ENCODE data around the gene HDGFL1. TPM values are rescaled to one million over a fixed set of nuclear protein-coding genes. Genes with fewer than 3 reads are reported as not detected.

Gene HDGFL1
- total RNA-seq, 2 experiments from 2014 or later: not detected

GRCh38 chr6:22575190-22575589 lies 5.8 kb downstream of the HDGFL1 start:
- Mint-ChIP-seq H3K27ac (no peak overlapping the region), H3K27me3 (no peaks in the 10 kb centered on the region), H3K4me1 (no peaks in the 10 kb centered on the region), H3K36me3 (no peaks in the 10 kb centered on the region), H3K9me3 (no peaks in the 10 kb centered on the region), H3K4me3 (no peak overlapping the region)
- DNase-seq: no peak

GRCh38 chr6:22579439-22579838 lies 10.1 kb downstream of the HDGFL1 start:
- no peak for DNase-seq
- H3K4me3 Mint-ChIP-seq: no peak overlapping the region
- no peak overlapping the region for H3K27ac Mint-ChIP-seq
- H3K36me3 Mint-ChIP-seq: no peaks in the 10 kb centered on the region
- no peaks in the 10 kb centered on the region for H3K27me3 Mint-ChIP-seq
- no peaks in the 10 kb centered on the region for H3K4me1 Mint-ChIP-seq
- H3K9me3 Mint-ChIP-seq: no peaks in the 10 kb centered on the region

- no peak overlapping the region for H3K27ac Mint-ChIP-seq
- no peak for DNase-seq
- no peaks in the 10 kb centered on the region for H3K27me3 Mint-ChIP-seq
- H3K4me1 Mint-ChIP-seq: no peaks in the 10 kb centered on the region
- no peaks in the 10 kb centered on the region for H3K36me3 Mint-ChIP-seq
- H3K4me3 Mint-ChIP-seq: no peak overlapping the region
- no peaks in the 10 kb centered on the region for H3K9me3 Mint-ChIP-seq
Measured at GRCh38 chr6:22580337-22580736, 11.0 kb downstream of the HDGFL1 start.

DNA sequence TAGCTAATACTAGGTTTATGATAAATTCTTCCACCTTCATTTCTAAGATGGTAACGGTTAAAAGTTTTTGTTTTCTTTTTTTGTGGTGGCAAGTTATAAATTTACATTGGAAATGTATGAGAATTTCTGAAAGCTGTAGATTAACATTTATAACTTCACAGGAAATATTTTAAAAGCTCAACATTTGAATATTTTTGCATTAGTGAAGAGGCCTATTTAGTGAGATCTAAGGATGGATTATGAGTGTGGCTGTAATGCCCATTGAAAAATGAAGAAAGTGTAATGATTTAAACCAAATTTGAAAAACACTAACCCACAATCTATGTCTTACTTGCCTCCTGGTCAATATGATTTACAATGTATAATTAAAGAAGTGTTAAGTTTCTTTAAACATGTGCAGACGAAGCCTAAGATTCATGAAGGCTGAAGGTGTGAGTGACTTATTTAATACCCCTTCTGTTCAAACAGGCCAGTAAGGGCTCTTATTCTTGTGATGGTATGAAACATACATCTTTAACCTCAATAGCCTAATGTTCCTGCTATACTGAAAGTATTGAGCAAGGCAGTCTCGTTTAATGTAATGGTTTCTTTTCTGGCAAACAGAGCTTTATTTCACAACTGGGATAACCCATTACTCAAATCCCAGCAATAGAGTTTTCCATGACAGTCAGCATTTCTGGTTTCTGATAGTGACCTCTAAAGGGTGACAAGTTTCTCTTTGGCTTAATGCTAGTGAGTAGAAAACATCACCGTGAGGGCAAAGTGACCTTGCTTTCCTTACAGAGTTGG lies 13.2 kb downstream of the HDGFL1 start:
- no peaks in the 10 kb centered on the region for H3K36me3 Mint-ChIP-seq
- H3K27ac Mint-ChIP-seq: no peak overlapping the region
- no peak overlapping the region for H3K4me3 Mint-ChIP-seq
- no peaks in the 10 kb centered on the region for H3K27me3 Mint-ChIP-seq
- no peak for DNase-seq
- H3K9me3 Mint-ChIP-seq: no peaks in the 10 kb centered on the region
- H3K4me1 Mint-ChIP-seq: no peaks in the 10 kb centered on the region

- Mint-ChIP-seq H3K9me3 (no peaks in the 10 kb centered on the region), H3K27me3 (no peaks in the 10 kb centered on the region), H3K4me3 (no peak overlapping the region), H3K36me3 (no peaks in the 10 kb centered on the region), H3K4me1 (no peaks in the 10 kb centered on the region), H3K27ac (no peak overlapping the region)
- DNase-seq: no peak
Measured at GRCh38 chr6:22583230-22583629, 13.9 kb downstream of the HDGFL1 start.

DNA sequence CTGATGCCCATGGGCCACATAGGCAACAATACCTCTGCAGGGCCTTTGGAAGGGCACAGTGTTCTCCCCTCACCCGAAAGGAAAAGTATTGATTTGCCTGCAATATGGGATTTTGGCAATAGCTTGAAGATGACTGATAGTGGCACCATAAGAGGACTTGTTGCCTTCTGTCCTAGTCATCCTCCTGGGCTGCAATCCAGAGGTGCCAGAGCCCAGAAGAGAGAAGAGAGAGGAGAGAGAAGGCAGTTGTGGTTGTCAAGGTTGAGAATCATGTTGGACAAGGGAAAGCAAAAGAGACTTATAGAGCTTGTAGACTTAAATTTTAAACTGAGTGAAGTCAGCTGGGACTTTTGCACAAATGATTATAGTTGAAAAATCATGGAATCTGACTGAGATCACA lies 14.6 kb downstream of the HDGFL1 start:
- DNase-seq: no peak
- no peaks in the 10 kb centered on the region for H3K4me1 Mint-ChIP-seq

DNA sequence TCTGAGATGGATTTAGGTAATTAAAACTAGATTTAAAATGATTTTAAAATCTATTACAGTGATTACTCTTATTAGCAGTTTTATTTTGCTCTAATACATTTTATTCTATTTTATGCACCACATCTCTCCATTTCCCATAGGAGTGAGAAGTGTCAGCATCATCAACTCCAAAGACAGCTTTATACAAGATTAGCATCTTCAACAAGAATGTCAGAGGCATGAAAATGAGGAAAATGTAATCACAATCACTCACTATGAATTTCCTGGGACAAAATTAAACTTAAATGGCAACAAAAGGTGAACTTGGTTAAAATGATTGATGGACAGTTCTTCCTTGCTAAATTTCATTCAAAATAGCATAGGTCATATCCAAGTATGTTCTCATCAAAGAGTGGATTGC lies 19.8 kb downstream of the HDGFL1 start:
- Mint-ChIP-seq H3K4me3 (no peak overlapping the region), H3K27ac (no peak overlapping the region), H3K36me3 (no peaks in the 10 kb centered on the region), H3K4me1 (no peaks in the 10 kb centered on the region), H3K27me3 (no peaks in the 10 kb centered on the region), H3K9me3 (no peaks in the 10 kb centered on the region)
- no peak for DNase-seq

More for the DNA sequence above, 14.6 kb downstream of the HDGFL1 start:
- no peaks in the 10 kb centered on the region for H3K27me3 Mint-ChIP-seq
- no peaks in the 10 kb centered on the region for H3K9me3 Mint-ChIP-seq
- no peak overlapping the region for H3K27ac Mint-ChIP-seq
- H3K4me3 Mint-ChIP-seq: no peak overlapping the region
- no peaks in the 10 kb centered on the region for H3K36me3 Mint-ChIP-seq

DNA sequence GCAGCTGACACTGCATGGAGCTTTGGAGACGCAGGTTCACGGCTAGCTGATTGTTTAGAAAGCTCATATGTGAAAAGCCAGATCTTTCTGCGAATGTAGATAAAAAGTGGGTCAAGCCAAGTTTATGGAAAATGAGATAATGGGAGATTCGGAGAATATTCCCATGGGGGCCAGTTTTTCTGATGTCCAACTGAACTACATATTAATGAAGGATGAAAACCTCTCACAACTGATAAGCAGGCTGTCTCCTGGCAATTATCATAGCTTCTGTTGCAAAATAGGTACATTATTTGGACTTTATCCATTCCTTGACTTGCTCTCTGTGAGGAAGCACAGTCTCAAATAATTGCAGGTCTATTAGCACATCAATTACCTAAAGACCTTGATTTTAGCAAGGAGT lies 21.1 kb downstream of the HDGFL1 start:
- Mint-ChIP-seq H3K9me3 (no peaks in the 10 kb centered on the region), H3K4me3 (no peak overlapping the region), H3K27ac (no peak overlapping the region), H3K27me3 (no peaks in the 10 kb centered on the region), H3K4me1 (no peaks in the 10 kb centered on the region), H3K36me3 (no peaks in the 10 kb centered on the region)
- DNase-seq: no peak

DNA sequence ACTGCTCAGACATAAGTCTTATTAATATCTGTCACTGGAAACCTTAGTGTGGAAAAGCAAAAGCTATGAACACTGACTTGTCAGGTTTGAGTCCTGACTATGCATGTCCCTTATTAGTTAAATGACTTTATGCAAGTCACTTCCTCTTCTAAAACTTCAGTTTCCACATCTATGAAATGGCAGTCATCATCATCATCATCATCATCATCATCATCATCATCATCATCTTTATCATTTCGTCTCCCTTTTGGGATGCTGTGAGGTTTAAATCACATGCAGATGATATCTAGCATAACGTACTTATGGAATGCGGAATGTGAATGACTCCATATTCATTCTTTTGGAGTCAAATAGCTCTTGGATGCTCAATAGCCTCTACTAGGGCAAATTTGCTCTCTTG lies 24.5 kb downstream of the HDGFL1 start:
- H3K4me1 Mint-ChIP-seq: no peaks in the 10 kb centered on the region
- H3K27me3 Mint-ChIP-seq: no peaks in the 10 kb centered on the region
- no peak overlapping the region for H3K27ac Mint-ChIP-seq
- no peak for DNase-seq
- H3K9me3 Mint-ChIP-seq: no peaks in the 10 kb centered on the region
- H3K4me3 Mint-ChIP-seq: no peak overlapping the region
- no peaks in the 10 kb centered on the region for H3K36me3 Mint-ChIP-seq

- no peaks in the 10 kb centered on the region for H3K36me3 Mint-ChIP-seq
- H3K27me3 Mint-ChIP-seq: no peaks in the 10 kb centered on the region
- H3K27ac Mint-ChIP-seq: no peak overlapping the region
- no peak overlapping the region for H3K4me3 Mint-ChIP-seq
- no peaks in the 10 kb centered on the region for H3K9me3 Mint-ChIP-seq
- DNase-seq: no peak
- H3K4me1 Mint-ChIP-seq: no peaks in the 10 kb centered on the region
Measured at GRCh38 chr6:22596011-22596410, 26.6 kb downstream of the HDGFL1 start.

GRCh38 chr6:22598339-22598738 lies 29.0 kb downstream of the HDGFL1 start:
- H3K9me3 Mint-ChIP-seq: peaks cover 2% of the 10 kb centered on the region
- DNase-seq: no peak
- H3K36me3 Mint-ChIP-seq: no peaks in the 10 kb centered on the region
- H3K27me3 Mint-ChIP-seq: no peaks in the 10 kb centered on the region
- no peaks in the 10 kb centered on the region for H3K4me1 Mint-ChIP-seq
- H3K4me3 Mint-ChIP-seq: no peak overlapping the region
- H3K27ac Mint-ChIP-seq: no peak overlapping the region

- H3K4me1 Mint-ChIP-seq: no peaks in the 10 kb centered on the region
- no peak overlapping the region for H3K4me3 Mint-ChIP-seq
- no peak for DNase-seq
- H3K27me3 Mint-ChIP-seq: no peaks in the 10 kb centered on the region
- H3K9me3 Mint-ChIP-seq: peaks cover 2% of the 10 kb centered on the region
- H3K27ac Mint-ChIP-seq: no peak overlapping the region
- no peaks in the 10 kb centered on the region for H3K36me3 Mint-ChIP-seq
Measured at GRCh38 chr6:22600059-22600458, 30.7 kb downstream of the HDGFL1 start.

DNA sequence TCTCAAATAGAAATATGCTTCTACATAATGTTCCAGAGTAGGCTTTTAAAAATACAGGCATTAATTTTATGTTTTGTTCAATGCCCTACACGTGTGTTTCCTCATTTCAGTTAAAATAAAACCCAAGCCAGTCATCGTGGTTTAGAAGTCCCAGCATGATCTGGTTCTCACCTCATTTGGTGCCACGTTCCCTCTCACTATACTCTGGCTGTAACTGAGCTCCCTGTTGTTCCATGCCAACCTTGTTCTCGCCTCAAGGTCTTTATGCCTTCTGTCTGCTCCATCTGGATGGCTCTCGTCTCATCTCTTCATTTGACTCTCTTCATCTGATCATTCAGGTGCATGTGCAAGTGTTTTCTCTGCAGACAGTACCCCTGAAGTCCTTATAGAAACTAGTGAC lies 32.6 kb downstream of the HDGFL1 start:
- H3K27ac Mint-ChIP-seq: no peak overlapping the region
- no peaks in the 10 kb centered on the region for H3K36me3 Mint-ChIP-seq
- no peaks in the 10 kb centered on the region for H3K27me3 Mint-ChIP-seq
- DNase-seq: no peak
- peaks cover 2% of the 10 kb centered on the region for H3K9me3 Mint-ChIP-seq
- H3K4me1 Mint-ChIP-seq: peaks cover 3% of the 10 kb centered on the region
- no peak overlapping the region for H3K4me3 Mint-ChIP-seq

DNA sequence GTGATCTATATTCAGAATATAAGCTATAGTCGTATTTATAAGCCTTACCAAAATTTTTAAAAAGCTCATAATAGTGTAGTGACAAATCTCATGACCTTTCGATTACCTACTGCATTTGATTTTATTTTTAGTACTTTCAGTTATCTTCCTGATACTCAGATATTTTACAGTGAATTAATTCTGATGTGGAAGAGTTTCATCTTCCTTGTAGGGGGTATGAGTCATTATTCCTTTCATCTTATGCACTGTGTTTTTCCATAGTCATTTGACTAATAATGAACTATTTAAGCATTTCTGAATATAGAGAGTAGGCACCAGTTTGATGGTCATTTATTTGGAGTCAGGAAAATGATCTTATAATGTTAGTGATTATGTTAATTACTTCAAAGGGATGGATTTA lies 36.4 kb downstream of the HDGFL1 start:
- Mint-ChIP-seq H3K27me3 (no peaks in the 10 kb centered on the region), H3K9me3 (peaks cover 2% of the 10 kb centered on the region), H3K4me1 (peaks cover 3% of the 10 kb centered on the region), H3K27ac (no peak overlapping the region), H3K4me3 (no peak overlapping the region), H3K36me3 (no peaks in the 10 kb centered on the region)
- no peak for DNase-seq

GRCh38 chr6:22610127-22610526 lies 40.8 kb downstream of the HDGFL1 start:
- H3K36me3 Mint-ChIP-seq: no peaks in the 10 kb centered on the region
- peaks cover 3% of the 10 kb centered on the region for H3K4me1 Mint-ChIP-seq
- no peak overlapping the region for H3K27ac Mint-ChIP-seq
- H3K27me3 Mint-ChIP-seq: no peaks in the 10 kb centered on the region
- DNase-seq: no peak
- no peak overlapping the region for H3K4me3 Mint-ChIP-seq
- H3K9me3 Mint-ChIP-seq: no peaks in the 10 kb centered on the region

- H3K27me3 Mint-ChIP-seq: no peaks in the 10 kb centered on the region
- no peak overlapping the region for H3K4me3 Mint-ChIP-seq
Measured at GRCh38 chr6:22612236-22612635, 42.9 kb downstream of the HDGFL1 start.

More at GRCh38 chr6:22612236-22612635, 42.9 kb downstream of the HDGFL1 start:
- no peak for DNase-seq
- Mint-ChIP-seq H3K36me3 (no peaks in the 10 kb centered on the region), H3K9me3 (no peaks in the 10 kb centered on the region), H3K4me1 (no peaks in the 10 kb centered on the region), H3K27ac (no peak overlapping the region)

Data from activated naive CD8-positive, alpha-beta T cell treated with anti-CD3 and anti-CD28 coated beads for 36 hours (primary cell).